ENCODE results near the gene BRD9. TPM values are rescaled to one million over a fixed set of nuclear protein-coding genes. Genes with fewer than 3 reads are reported as not detected.
A peak's percentile ranks its signal among the peaks of the same experiment; 100 is the strongest.

The BRD9 gene
- total and polyA plus RNA-seq, 9 of the 15 experiments (the other 6 are each of a cell fraction or from before 2014, with no cell fraction given), result 2.4 to 68.7 (median 44.9) TPM

GRCh38 chr5:892394-893136 lies at the start of gene BRD9, which contains the start of gene TRIP13 (continued):
- TF ChIP-seq ZBTB40 (IDR thresholded peaks at IDR 0.05) (peak; percentile 95), ZBTB40 (CRISPR knock-in tag; IDR thresholded peaks at IDR 0.05) (no peak), ZFP30 (CRISPR knock-in tag; IDR thresholded peaks at IDR 0.05; ENCODE audit: borderline replicate concordance) (no peak), RFX1 (IDR thresholded peaks at IDR 0.05) (no peak), SPI1 (IDR thresholded peaks at IDR 0.05; ENCODE audit: borderline replicate concordance, low read depth, low read length) (0 out of 2 replicates have a peak, but pooled peaks have one; percentile 22), RB1 (IDR thresholded peaks at IDR 0.05; ENCODE audit: low read depth) (peak; percentile 98), DMBX1 (CRISPR knock-in tag; IDR thresholded peaks at IDR 0.05; ENCODE audit: borderline replicate concordance) (no peak), KLF13 (tag; IDR thresholded peaks at IDR 0.05; ENCODE audit: borderline replicate concordance, low read depth) (peak; percentile 84; the same call in 1 of the 2 replicates), MYBL2 (IDR thresholded peaks at IDR 0.05; ENCODE audit: low read depth) (no peak), MYBL2 (CRISPR knock-in tag; IDR thresholded peaks at IDR 0.05; ENCODE audit: borderline replicate concordance) (no peak), ZNF592 (IDR thresholded peaks at IDR 0.05) (peak; percentile 76)

All from K562 (cell line).